ENCODE measurements around the gene MBNL1.
A peak's percentile ranks its signal among the peaks of the same experiment; 100 is the strongest.

MBNL1 gene

GRCh38 chr3:152268555-152269055, at the start of gene MBNL1:
Gene MBNL1 (plus strand): TSS chr3:152268929. CDS start chr3:152300194, 31,265 bp downstream.
- peak; percentile 55 for ATAC-seq
- TF ChIP-seq CSDC2 (CRISPR knock-in tag; IDR thresholded peaks at IDR 0.05) (0 out of 2 replicates have a peak, but pooled peaks have one; percentile 57), ZFP3 (CRISPR knock-in tag; IDR thresholded peaks at IDR 0.05) (0 out of 2 replicates have a peak, but pooled peaks have one; percentile 46), ZNF70 (CRISPR knock-in tag; IDR thresholded peaks at IDR 0.05) (no peak)
- TF ChIP-seq, protein P1, sequence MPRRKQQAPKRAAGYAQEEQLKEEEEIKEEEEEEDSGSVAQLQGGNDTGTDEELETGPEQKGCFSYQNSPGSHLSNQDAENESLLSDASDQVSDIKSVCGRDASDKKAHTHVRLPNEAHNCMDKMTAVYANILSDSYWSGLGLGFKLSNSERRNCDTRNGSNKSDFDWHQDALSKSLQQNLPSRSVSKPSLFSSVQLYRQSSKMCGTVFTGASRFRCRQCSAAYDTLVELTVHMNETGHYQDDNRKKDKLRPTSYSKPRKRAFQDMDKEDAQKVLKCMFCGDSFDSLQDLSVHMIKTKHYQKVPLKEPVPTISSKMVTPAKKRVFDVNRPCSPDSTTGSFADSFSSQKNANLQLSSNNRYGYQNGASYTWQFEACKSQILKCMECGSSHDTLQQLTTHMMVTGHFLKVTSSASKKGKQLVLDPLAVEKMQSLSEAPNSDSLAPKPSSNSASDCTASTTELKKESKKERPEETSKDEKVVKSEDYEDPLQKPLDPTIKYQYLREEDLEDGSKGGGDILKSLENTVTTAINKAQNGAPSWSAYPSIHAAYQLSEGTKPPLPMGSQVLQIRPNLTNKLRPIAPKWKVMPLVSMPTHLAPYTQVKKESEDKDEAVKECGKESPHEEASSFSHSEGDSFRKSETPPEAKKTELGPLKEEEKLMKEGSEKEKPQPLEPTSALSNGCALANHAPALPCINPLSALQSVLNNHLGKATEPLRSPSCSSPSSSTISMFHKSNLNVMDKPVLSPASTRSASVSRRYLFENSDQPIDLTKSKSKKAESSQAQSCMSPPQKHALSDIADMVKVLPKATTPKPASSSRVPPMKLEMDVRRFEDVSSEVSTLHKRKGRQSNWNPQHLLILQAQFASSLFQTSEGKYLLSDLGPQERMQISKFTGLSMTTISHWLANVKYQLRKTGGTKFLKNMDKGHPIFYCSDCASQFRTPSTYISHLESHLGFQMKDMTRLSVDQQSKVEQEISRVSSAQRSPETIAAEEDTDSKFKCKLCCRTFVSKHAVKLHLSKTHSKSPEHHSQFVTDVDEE (CRISPR knock-in tag; IDR thresholded peaks at IDR 0.05) = peak; percentile 2; the same call in 1 of the 2 replicates

GRCh38 chr3:152219216-152219615, 49.5 kb upstream of the MBNL1 start:
- TF ChIP-seq BACH2 (CRISPR knock-in tag; IDR thresholded peaks at IDR 0.05; ENCODE audit: borderline replicate concordance) (no peak), ZC3H10 (CRISPR knock-in tag; IDR thresholded peaks at IDR 0.05) (no peak), ARNTL (CRISPR knock-in tag; IDR thresholded peaks at IDR 0.05; ENCODE audit: borderline replicate concordance, low read depth) (no peak)
- TF ChIP-seq, protein P2, sequence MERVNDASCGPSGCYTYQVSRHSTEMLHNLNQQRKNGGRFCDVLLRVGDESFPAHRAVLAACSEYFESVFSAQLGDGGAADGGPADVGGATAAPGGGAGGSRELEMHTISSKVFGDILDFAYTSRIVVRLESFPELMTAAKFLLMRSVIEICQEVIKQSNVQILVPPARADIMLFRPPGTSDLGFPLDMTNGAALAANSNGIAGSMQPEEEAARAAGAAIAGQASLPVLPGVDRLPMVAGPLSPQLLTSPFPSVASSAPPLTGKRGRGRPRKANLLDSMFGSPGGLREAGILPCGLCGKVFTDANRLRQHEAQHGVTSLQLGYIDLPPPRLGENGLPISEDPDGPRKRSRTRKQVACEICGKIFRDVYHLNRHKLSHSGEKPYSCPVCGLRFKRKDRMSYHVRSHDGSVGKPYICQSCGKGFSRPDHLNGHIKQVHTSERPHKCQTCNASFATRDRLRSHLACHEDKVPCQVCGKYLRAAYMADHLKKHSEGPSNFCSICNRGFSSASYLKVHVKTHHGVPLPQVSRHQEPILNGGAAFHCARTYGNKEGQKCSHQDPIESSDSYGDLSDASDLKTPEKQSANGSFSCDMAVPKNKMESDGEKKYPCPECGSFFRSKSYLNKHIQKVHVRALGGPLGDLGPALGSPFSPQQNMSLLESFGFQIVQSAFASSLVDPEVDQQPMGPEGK (CRISPR knock-in tag; IDR thresholded peaks at IDR 0.05; ENCODE audit: borderline replicate concordance) = no peak
- no peak for ATAC-seq

DNA sequence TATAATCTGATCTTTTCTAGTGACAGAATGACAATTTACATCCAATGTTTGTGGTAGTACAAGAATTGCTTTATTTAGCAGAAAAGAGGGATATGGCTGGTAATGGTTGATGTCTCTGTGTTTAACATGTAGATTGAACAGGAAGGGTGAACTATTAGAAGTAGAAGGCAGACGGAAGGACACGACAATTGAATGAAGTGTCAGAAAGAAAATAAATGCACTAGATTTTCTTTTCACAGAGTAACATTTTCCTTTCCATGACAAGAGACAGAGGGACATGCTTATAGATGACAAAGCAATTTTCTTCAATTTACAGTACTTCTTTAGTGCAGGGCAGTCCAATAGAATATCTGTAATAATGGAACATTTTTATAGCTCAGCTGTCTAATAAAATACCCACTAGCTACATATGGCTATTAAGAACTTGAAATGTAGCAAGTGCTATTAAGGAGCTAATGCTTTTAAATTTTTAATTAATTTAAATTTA, 48.9 kb upstream of the MBNL1 start:
- no peak for TF ChIP-seq CSDC2 (CRISPR knock-in tag; IDR thresholded peaks at IDR 0.05)
- ATAC-seq = no peak

DNA sequence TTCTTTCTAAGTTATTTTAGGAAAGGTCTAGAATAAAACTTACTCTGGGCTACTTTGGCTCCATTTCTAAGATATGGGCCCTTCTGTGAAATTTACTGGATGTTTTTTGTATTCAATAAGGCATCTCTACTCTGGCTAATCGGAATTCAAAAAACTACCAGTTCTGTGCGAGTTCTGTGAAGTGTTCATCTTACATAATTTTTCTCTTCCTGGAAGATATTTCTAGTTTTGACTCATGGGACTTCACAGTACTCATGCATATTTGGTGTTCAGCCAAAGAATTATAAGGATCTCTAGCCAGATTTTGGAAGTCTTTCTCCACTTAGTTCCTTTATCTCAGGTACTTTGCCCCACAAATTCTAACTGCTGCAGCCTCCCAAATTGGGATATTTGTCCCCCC, 46.4 kb upstream of the MBNL1 start:
- peak; percentile 88 for ATAC-seq
- TF ChIP-seq SNAI2 (CRISPR knock-in tag; IDR thresholded peaks at IDR 0.05) = no peak
- TF ChIP-seq OSR1 (CRISPR knock-in tag; IDR thresholded peaks at IDR 0.05) = no peak
- no peak for TF ChIP-seq GLIS3 (CRISPR knock-in tag; IDR thresholded peaks at IDR 0.05)
- TF ChIP-seq CSDC2 (CRISPR knock-in tag; IDR thresholded peaks at IDR 0.05) = no peak
- TF ChIP-seq TOX (CRISPR knock-in tag; IDR thresholded peaks at IDR 0.05; ENCODE audit: borderline replicate concordance) = no peak
- TF ChIP-seq TCF4 (CRISPR knock-in tag; IDR thresholded peaks at IDR 0.05; ENCODE audit: borderline replicate concordance) = no peak
- no peak for TF ChIP-seq ZNF565 (CRISPR knock-in tag; conservative IDR thresholded peaks at IDR 0.05; ENCODE audit: low read depth)
- TF ChIP-seq RARB (CRISPR knock-in tag; IDR thresholded peaks at IDR 0.05) = no peak
- TF ChIP-seq ESRRG (CRISPR knock-in tag; IDR thresholded peaks at IDR 0.05) = no peak
- no peak for TF ChIP-seq ZC3H10 (CRISPR knock-in tag; IDR thresholded peaks at IDR 0.05)
- no peak for TF ChIP-seq ZNF8 (CRISPR knock-in tag; IDR thresholded peaks at IDR 0.05)
- TF ChIP-seq, protein P3, sequence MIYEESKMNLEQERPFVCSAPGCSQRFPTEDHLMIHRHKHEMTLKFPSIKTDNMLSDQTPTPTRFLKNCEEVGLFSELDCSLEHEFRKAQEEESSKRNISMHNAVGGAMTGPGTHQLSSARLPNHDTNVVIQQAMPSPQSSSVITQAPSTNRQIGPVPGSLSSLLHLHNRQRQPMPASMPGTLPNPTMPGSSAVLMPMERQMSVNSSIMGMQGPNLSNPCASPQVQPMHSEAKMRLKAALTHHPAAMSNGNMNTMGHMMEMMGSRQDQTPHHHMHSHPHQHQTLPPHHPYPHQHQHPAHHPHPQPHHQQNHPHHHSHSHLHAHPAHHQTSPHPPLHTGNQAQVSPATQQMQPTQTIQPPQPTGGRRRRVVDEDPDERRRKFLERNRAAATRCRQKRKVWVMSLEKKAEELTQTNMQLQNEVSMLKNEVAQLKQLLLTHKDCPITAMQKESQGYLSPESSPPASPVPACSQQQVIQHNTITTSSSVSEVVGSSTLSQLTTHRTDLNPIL (CRISPR knock-in tag; IDR thresholded peaks at IDR 0.05; ENCODE audit: low read depth) = no peak
- TF ChIP-seq BACH2 (CRISPR knock-in tag; IDR thresholded peaks at IDR 0.05; ENCODE audit: borderline replicate concordance) = no peak
- no peak for TF ChIP-seq ARNTL (CRISPR knock-in tag; IDR thresholded peaks at IDR 0.05; ENCODE audit: borderline replicate concordance, low read depth)
- TF ChIP-seq, protein P1 (CRISPR knock-in tag; IDR thresholded peaks at IDR 0.05) = no peak
- no peak for TF ChIP-seq ZNF70 (CRISPR knock-in tag; IDR thresholded peaks at IDR 0.05)
- TF ChIP-seq, protein P4, sequence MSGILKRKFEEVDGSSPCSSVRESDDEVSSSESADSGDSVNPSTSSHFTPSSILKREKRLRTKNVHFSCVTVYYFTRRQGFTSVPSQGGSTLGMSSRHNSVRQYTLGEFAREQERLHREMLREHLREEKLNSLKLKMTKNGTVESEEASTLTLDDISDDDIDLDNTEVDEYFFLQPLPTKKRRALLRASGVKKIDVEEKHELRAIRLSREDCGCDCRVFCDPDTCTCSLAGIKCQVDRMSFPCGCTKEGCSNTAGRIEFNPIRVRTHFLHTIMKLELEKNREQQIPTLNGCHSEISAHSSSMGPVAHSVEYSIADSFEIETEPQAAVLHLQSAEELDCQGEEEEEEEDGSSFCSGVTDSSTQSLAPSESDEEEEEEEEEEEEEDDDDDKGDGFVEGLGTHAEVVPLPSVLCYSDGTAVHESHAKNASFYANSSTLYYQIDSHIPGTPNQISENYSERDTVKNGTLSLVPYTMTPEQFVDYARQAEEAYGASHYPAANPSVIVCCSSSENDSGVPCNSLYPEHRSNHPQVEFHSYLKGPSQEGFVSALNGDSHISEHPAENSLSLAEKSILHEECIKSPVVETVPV (CRISPR knock-in tag; IDR thresholded peaks at IDR 0.05) = no peak
